Measurements from ENCODE around the gene MTCP1. TPM values are rescaled to one million over a fixed set of nuclear protein-coding genes. Genes with fewer than 3 reads are reported as not detected.

The MTCP1 gene
- total and polyA plus RNA-seq, 8 donors: 2.8 to 42.2 (median 15.5) TPM

DNA sequence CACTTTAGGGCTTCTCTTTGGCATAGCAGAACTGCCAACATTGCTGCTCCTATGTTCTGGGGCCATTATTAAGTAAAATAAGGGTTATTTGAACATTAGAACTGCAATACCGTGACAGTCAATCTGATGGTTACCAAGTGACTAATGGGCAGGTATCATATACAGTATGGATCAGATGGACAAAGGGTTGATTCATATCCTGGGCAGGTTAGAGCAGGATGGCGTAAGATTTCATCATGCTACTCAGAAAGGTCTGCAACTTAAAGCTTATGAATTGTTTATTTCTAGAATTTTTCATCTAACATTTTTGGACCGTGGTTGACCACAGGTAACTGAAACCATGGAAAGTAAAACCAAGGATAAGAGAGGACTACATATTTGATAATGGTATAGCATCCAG is 41.2 kb upstream of the MTCP1 start:
- H3K27me3 ChIP-seq: no peaks in the 10 kb centered on the region
- H3K36me3 ChIP-seq: peaks cover 0 to 17% (median 6%) of the 10 kb centered on the region in 4 donors
- 80 to 94% (median 86%) methylated on average over 3 of the region's 3 CpGs for WGBS, 5 donors
- no peaks in the 10 kb centered on the region for H3K4me1 ChIP-seq
- no peak overlapping the region for H3K4me3 ChIP-seq
- H3K9me3 ChIP-seq: no peaks in the 10 kb centered on the region
- H3K27ac ChIP-seq: no peak overlapping the region
- TF ChIP-seq POLR2A (IDR thresholded peaks at IDR 0.05) (no peak), EP300 (IDR thresholded peaks at IDR 0.05) (no peak), POLR2AphosphoS5 (IDR thresholded peaks at IDR 0.05) (no peak)
- TF ChIP-seq, protein P1, sequence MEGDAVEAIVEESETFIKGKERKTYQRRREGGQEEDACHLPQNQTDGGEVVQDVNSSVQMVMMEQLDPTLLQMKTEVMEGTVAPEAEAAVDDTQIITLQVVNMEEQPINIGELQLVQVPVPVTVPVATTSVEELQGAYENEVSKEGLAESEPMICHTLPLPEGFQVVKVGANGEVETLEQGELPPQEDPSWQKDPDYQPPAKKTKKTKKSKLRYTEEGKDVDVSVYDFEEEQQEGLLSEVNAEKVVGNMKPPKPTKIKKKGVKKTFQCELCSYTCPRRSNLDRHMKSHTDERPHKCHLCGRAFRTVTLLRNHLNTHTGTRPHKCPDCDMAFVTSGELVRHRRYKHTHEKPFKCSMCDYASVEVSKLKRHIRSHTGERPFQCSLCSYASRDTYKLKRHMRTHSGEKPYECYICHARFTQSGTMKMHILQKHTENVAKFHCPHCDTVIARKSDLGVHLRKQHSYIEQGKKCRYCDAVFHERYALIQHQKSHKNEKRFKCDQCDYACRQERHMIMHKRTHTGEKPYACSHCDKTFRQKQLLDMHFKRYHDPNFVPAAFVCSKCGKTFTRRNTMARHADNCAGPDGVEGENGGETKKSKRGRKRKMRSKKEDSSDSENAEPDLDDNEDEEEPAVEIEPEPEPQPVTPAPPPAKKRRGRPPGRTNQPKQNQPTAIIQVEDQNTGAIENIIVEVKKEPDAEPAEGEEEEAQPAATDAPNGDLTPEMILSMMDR (IDR thresholded peaks at IDR 0.05): no peak
- DNase-seq: no peak
- intact Hi-C loops (cut with DNase I; ENCODE audit: low total_unique reads): no loop called here

DNA sequence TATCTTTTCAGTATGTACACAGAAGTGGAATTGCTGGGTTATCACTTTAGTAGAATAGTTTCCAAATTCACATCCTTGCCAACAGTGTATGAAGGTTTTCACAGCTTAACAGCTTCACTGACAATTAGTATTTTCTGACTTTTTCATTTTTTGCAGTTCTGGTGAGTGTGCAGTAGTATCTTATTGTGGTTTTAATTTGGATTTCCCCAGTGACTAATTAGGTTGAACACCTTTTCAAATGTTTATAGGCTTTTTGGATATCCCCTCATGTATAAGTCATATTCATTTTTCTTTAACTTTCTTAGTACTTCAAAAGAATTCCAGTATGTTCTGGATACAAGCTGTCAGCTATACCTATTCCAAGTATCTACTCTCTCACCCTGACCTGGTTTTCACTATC is 37.5 kb upstream of the MTCP1 start:
- no peak overlapping the region for H3K27ac ChIP-seq
- DNase-seq: no peak
- H3K4me1 ChIP-seq: no peaks in the 10 kb centered on the region
- no peak for TF ChIP-seq POLR2AphosphoS5 (IDR thresholded peaks at IDR 0.05)
- TF ChIP-seq EP300 (IDR thresholded peaks at IDR 0.05): no peak
- no peak for TF ChIP-seq POLR2A (IDR thresholded peaks at IDR 0.05)
- TF ChIP-seq, protein P1 (IDR thresholded peaks at IDR 0.05): no peak
- H3K9me3 ChIP-seq: no peaks in the 10 kb centered on the region
- intact Hi-C loops (cut with DNase I; ENCODE audit: low total_unique reads): no loop called here
- H3K36me3 ChIP-seq: peaks cover 0 to 9% (median 3%) of the 10 kb centered on the region in 4 donors
- no peaks in the 10 kb centered on the region for H3K27me3 ChIP-seq
- no peak overlapping the region for H3K4me3 ChIP-seq

DNA sequence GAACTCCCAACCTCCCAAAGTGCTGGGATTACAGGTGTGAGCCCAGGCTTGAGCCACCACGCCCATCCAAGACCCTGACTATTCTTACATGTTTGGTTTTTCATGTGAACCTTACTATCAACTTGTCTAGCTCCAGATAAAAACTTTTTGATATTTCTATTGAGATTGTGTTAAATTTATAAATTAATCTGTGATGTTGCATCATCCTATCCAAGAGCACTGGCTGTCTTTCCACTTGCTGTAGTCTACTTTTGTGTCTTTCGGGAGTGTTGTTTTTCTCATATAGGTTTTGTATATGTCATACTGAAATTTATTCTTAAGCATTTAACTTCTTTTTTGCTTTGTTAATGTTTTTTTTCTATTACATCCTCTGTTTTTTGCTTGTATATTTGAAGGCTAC is 35.0 kb upstream of the MTCP1 start:
- DNase-seq: no peak
- H3K27me3 ChIP-seq: no peaks in the 10 kb centered on the region
- 74 to 100% (median 90%) methylated on average over 2 of the region's 2 CpGs for WGBS, 5 donors
- H3K4me1 ChIP-seq: no peaks in the 10 kb centered on the region
- H3K27ac ChIP-seq: no peak overlapping the region
- H3K4me3 ChIP-seq: no peak overlapping the region
- intact Hi-C loops (cut with DNase I; ENCODE audit: low total_unique reads): no loop called here
- TF ChIP-seq POLR2AphosphoS5 (IDR thresholded peaks at IDR 0.05) (no peak), EP300 (IDR thresholded peaks at IDR 0.05) (no peak), POLR2A (IDR thresholded peaks at IDR 0.05) (no peak)
- TF ChIP-seq, protein P1 (IDR thresholded peaks at IDR 0.05): no peak
- no peaks in the 10 kb centered on the region for H3K9me3 ChIP-seq
- peaks cover 0 to 9% (median 3%) of the 10 kb centered on the region in 4 donors for H3K36me3 ChIP-seq

DNA sequence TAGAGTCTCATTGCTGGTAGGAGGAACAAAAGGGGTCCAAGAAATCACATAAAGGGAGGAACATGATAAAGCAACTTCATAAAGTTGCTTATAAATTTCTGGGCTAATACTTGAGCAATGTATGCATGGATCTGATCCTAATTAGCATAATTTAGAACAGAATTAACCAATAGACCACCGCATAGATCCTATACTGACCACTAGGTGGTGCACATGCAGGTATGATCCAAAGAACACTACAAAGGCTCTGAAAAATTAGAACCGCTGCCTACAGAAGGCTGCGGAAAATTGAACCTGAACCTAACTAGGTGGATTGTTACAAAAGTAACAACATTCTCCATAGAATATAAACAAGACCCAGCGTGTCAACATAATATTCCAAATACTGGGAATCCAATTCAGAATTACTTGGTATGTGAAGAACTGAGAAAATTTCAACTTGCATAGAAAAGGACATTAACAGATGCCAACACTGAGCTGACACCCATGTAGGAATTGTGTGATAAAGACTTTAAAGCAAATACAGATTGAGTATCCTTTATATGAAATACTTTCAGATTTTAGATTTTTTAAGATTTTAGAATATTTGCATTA is 23.6 kb upstream of the MTCP1 start:
- Histone ChIP-seq H3K27ac (no peak overlapping the region), H3K27me3 (no peaks in the 10 kb centered on the region), H3K9me3 (no peaks in the 10 kb centered on the region), H3K4me3 (no peak overlapping the region), H3K4me1 (no peaks in the 10 kb centered on the region), H3K36me3 (peaks cover 0 to 30% (median 22%) of the 10 kb centered on the region in 4 donors)
- no peak for TF ChIP-seq POLR2AphosphoS5 (IDR thresholded peaks at IDR 0.05)
- no peak for TF ChIP-seq POLR2A (IDR thresholded peaks at IDR 0.05)
- no peak for TF ChIP-seq EP300 (IDR thresholded peaks at IDR 0.05)
- TF ChIP-seq, protein P1 (IDR thresholded peaks at IDR 0.05): peak in 4 of 7 experiments; percentile 27 to 56 (median 38)
- 26 to 45% (median 38%) methylated on average over 4 of the region's 4 CpGs for WGBS, 5 donors
- intact Hi-C loops (cut with DNase I; ENCODE audit: low total_unique reads): no loop called here
- DNase-seq: peak in 1 of 2 donors; percentile 50

All from stomach (tissue), 9 donors.